Mesodermal cell (in vitro differentiated cells): ENCODE data around the gene KCNMB1.

Source experiments
- H3K27ac ChIP-seq: 2 replicates; pipeline ENCODE4 v1.7.0; 2013; ENCODE audit warnings: mild to moderate bottlenecking, low read depth, low read length, moderate library complexity; ENCODE audit not compliant: severe bottlenecking
- H3K36me3 ChIP-seq: 2 replicates; pipeline ENCODE4 v1.7.1; 2013; ENCODE audit warnings: mild to moderate bottlenecking, low read length, moderate library complexity; ENCODE audit not compliant: control insufficient read depth, insufficient read depth
- H3K4me1 ChIP-seq: one replicate; pipeline ENCODE4 v1.7.1; 2013; ENCODE audit warnings: mild to moderate bottlenecking, low read length; ENCODE audit not compliant: insufficient read depth, control insufficient read depth, poor library complexity, severe bottlenecking
- H3K4me3 ChIP-seq: 2 replicates; pipeline ENCODE4 v1.7.0; 2013; ENCODE audit warnings: low read length, control low read depth, mild to moderate bottlenecking; ENCODE audit not compliant: insufficient read depth, poor library complexity, severe bottlenecking; ENCODE audit errors: extremely low read depth
- H3K9me3 ChIP-seq: 2 replicates; pipeline ENCODE4 v1.7.1; 2013; ENCODE audit warnings: mild to moderate bottlenecking, low read length, moderate library complexity; ENCODE audit not compliant: control insufficient read depth
- WGBS, 2 experiments: methylation state at CpG; one replicate each; pipeline ENCODE4 v1.1.5; 2013; ENCODE audit warnings: missing lambda C conversion rate in 2 of 2; ENCODE audit not compliant: insufficient coverage in 2 of 2; 5-methylcytosine and 5-hydroxymethylcytosine counted together

The KCNMB1 gene

GRCh38 chr5:170330568-170331054 is 58.6 kb downstream of the KCNMB1 start:
- H3K27ac ChIP-seq = no peak overlapping the region
- no peaks in the 10 kb centered on the region for H3K36me3 ChIP-seq
- 96 to 98% methylated on average over 9 of the region's 11 CpGs for WGBS, 2 experiments
- peaks cover 30% of the 10 kb centered on the region for H3K4me1 ChIP-seq
- no peak overlapping the region for H3K4me3 ChIP-seq
- H3K9me3 ChIP-seq = no peaks in the 10 kb centered on the region

DNA sequence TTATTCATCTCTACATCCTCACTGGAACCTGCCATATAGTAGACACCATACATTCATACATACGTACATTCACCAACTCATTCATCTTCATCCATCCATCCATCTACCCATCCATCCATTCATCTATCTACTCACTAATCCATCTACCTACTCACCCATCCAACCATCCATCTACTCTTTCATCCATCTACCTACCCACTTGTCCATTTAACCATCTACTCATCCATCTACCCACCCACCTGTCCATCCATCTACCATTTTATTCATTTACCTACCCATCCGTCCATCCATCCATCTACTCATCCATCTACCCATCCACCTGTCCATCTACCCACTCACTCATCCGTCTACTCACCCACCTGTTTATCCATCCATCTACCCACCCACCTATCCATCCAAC is 59.6 kb downstream of the KCNMB1 start:
- WGBS, 2 experiments = 64 to 85% methylated on average over 2 to 3 of the region's 3 CpGs
- H3K4me3 ChIP-seq = no peak overlapping the region
- H3K9me3 ChIP-seq = no peaks in the 10 kb centered on the region
- H3K36me3 ChIP-seq = no peaks in the 10 kb centered on the region
- no peak overlapping the region for H3K27ac ChIP-seq
- peaks cover 30% of the 10 kb centered on the region for H3K4me1 ChIP-seq

DNA sequence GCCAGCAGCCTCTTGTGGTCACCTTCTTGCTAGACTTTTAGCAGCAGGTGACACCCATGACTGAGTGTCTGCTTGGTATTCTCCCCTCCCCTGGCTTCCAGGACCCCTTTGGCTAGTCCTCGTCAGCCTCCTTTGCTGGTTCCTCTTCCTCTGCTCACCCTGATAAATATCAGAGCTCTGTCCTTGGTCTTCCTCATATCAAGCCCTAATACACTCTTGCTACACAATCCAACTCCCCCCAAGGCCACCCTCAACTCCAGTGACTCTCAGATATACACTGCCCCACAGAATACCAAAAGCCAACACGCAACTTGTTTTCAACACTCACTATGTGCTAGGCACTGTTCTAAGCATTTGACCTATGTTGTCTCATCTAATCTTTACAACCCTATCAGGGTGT is 61.3 kb downstream of the KCNMB1 start:
- no peak overlapping the region for H3K4me3 ChIP-seq
- no peak overlapping the region for H3K27ac ChIP-seq
- H3K9me3 ChIP-seq = no peaks in the 10 kb centered on the region
- WGBS, 2 experiments = 64 to 74% methylated on average over 2 of the region's 2 CpGs
- peaks cover 21% of the 10 kb centered on the region for H3K4me1 ChIP-seq
- no peaks in the 10 kb centered on the region for H3K36me3 ChIP-seq

DNA sequence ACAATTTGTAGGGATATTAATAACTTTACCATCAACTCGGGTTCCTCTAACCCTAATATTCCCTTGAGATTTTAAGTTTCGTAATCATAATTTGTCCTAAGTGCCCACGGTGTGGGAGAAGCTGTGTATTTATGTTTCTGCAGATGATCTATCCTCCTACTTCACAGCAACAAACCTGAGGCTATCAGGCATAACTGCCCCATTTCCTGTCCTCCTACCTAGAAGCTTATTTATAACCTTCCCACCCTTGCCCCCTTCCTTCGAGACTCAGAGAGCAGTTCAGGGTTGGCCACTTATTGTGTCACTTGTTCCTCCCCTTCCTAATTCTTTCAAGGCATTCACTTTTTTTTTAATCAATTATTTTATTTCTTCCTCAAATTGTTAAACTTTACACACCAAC is 62.0 kb downstream of the KCNMB1 start:
- Histone ChIP-seq H3K4me1 (peaks cover 16% of the 10 kb centered on the region), H3K4me3 (no peak overlapping the region), H3K36me3 (no peaks in the 10 kb centered on the region), H3K9me3 (no peaks in the 10 kb centered on the region), H3K27ac (no peak overlapping the region)
- 78 to 100% methylated on average over 1 of the region's 4 CpGs for WGBS, 2 experiments
